Uterus (tissue), 2 donors: ENCODE measurements around the gene MLXIPL.

Source experiments
- CTCF ChIP-seq, 4 experiments: fragments of 200-600 bp in 2 of 4; fragments of 450-650 bp in 2 of 4; sonication (generic) in 2 of 4; IDR thresholded peaks; one replicate each; pipeline ENCODE4 v1.5.1; 2016 to 2019; ENCODE audit warnings: antibody characterized with exemption in 4 of 4, mild to moderate bottlenecking in 2 of 4, moderate library complexity in 1 of 4
- POLR2A ChIP-seq, 2 donors: fragments of 450-650 bp; IDR thresholded peaks; one replicate each; pipeline ENCODE4 v1.6.1; 2016; ENCODE audit warnings: antibody characterized with exemption in 2 of 2, mild to moderate bottlenecking in 1 of 2, moderate library complexity in 1 of 2

DNA sequence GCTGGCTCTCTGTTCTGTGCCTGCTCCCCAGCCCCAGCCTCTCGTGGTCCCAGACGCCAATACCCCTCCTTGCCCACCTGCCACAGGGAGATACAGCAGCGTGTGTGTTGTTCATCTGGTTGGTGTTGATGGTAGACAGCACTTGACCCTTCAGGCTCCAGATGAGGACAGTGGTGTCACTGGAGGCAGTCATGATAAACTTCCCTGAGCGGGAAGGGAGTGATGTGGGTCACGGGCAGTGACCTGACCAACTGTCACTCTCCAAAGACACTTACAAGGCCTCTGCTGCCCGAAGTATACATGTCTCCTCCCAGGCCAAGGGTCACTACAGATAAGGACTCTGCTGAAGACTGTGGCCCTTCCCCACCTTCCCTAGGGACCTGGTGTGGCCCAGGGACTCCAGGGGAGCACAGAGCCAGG lies 51.5 kb downstream of the MLXIPL start:
- TF ChIP-seq POLR2A (IDR thresholded peaks at IDR 0.05), result no peak
- no peak for TF ChIP-seq CTCF (IDR thresholded peaks at IDR 0.05)
